Smooth muscle cell (in vitro differentiated cells): ENCODE measurements around the gene PFKFB4. TPM values are rescaled to one million over a fixed set of nuclear protein-coding genes. Genes with fewer than 3 reads are reported as not detected.

ENCODE experiments used
- DNase-seq: peaks from one replicate; lab custom pipeline; 2025; ENCODE audit not compliant: unreplicated experiment; lab: John Stamatoyannopoulos, UW
- H2AFZ ChIP-seq: fragments of 200-600 bp; sonication (generic); 2 replicates; pipeline ENCODE4 v1.6.0; 2016; ENCODE audit warnings: antibody characterized with exemption, low read depth, mild to moderate bottlenecking
- H3F3A ChIP-seq: fragments of 200-600 bp; sonication (generic); 2 replicates; pipeline ENCODE4 v1.6.0; 2017; ENCODE audit warnings: antibody characterized with exemption, low read depth
- H3K27ac ChIP-seq: fragments of 200-600 bp; sonication (generic); 2 replicates; pipeline ENCODE4 v1.5.1; 2016; ENCODE audit warnings: low read depth, mild to moderate bottlenecking
- H3K27me3 ChIP-seq: fragments of 200-600 bp; sonication (generic); 2 replicates; pipeline ENCODE4 v1.6.1; 2016; ENCODE audit warnings: low read depth, mild to moderate bottlenecking
- H3K36me3 ChIP-seq: fragments of 200-600 bp; sonication (generic); 2 replicates; pipeline ENCODE4 v1.5.1; 2016; ENCODE audit warnings: low read depth
- H3K4me1 ChIP-seq: fragments of 200-600 bp; sonication (generic); 2 replicates; pipeline ENCODE4 v1.5.1; 2016; ENCODE audit warnings: low read depth
- H3K4me2 ChIP-seq: fragments of 200-600 bp; sonication (generic); 2 replicates; pipeline ENCODE4 v1.6.0; 2016; ENCODE audit warnings: mild to moderate bottlenecking
- H3K4me3 ChIP-seq: fragments of 200-600 bp; sonication (generic); 2 replicates; pipeline ENCODE4 v1.5.1; 2016; ENCODE audit warnings: mild to moderate bottlenecking
- H3K79me2 ChIP-seq: fragments of 200-600 bp; sonication (generic); 2 replicates; pipeline ENCODE4 v1.6.0; 2016; ENCODE audit warnings: low read depth, mild to moderate bottlenecking
- H3K9ac ChIP-seq: fragments of 200-600 bp; sonication (generic); 2 replicates; pipeline ENCODE4 v1.6.0; 2016; ENCODE audit warnings: low read depth
- H3K9me3 ChIP-seq: fragments of 200-600 bp; sonication (generic); replicated peaks from 2 replicates; pipeline ENCODE4 v1.5.1; 2016; ENCODE audit warnings: low read depth
- H4K20me1 ChIP-seq: fragments of 200-600 bp; sonication (generic); 2 replicates; pipeline ENCODE4 v1.6.0; 2016; ENCODE audit warnings: low read depth
- WGBS: methylation state at CpG from one replicate; pipeline ENCODE4 v1.1.7; 2016; ENCODE audit warnings: low lambda C conversion rate; 5-methylcytosine and 5-hydroxymethylcytosine counted together
- polyA plus RNA-seq: library from polyadenylated mRNA; unstranded; fragments of >200 nt; fragmentation: Nextera tagmentation; extraction: Ambion mirVana; gene quantifications from 2 replicates; pipeline ENCODE4 v1.2.1, GENCODE V29; 2016
- total RNA-seq: library from RNA; depleted of rRNA; stranded (reverse); fragments of >200 nt; gene quantifications from 2 replicates; pipeline ENCODE4 v1.2.3, GENCODE V29; 2014
- TF ChIP-seq, protein P1 (sequence below): fragments of 200-600 bp; sonication (generic); IDR thresholded peaks from 2 replicates; pipeline ENCODE4 v1.5.1; 2017; ENCODE audit warnings: borderline replicate concordance, mild to moderate bottlenecking, antibody characterized with exemption; ENCODE audit not compliant: insufficient read depth, poor library complexity, severe bottlenecking

PFKFB4 gene
- total and polyA plus RNA-seq, 2 experiments from 2014 or later = 37.4 to 48.8 TPM

DNA sequence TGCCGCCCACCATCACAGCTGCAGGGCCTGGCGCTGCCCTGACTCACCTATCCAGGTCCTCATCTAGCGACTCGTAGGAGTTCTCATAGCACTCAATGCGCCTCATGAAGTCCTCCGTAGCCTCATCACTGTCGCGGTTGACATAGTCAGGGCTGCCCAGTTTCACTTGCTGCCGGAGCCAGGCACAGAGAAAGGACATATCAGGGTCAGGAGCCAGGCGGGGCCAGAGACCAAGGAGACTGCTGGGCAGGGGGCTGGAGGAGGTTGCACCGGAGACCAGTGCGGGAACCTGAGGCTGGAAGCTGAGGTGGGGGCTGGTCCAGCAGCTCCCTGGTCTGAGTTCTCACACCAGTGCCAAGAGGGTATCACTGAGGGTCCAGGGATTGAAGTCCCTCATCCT is 18.2 kb downstream of the PFKFB4 start:
- WGBS = 98% methylated on average over 12 of the region's 12 CpGs
- H3K27me3 ChIP-seq = no peaks in the 10 kb centered on the region
- TF ChIP-seq, protein P1, sequence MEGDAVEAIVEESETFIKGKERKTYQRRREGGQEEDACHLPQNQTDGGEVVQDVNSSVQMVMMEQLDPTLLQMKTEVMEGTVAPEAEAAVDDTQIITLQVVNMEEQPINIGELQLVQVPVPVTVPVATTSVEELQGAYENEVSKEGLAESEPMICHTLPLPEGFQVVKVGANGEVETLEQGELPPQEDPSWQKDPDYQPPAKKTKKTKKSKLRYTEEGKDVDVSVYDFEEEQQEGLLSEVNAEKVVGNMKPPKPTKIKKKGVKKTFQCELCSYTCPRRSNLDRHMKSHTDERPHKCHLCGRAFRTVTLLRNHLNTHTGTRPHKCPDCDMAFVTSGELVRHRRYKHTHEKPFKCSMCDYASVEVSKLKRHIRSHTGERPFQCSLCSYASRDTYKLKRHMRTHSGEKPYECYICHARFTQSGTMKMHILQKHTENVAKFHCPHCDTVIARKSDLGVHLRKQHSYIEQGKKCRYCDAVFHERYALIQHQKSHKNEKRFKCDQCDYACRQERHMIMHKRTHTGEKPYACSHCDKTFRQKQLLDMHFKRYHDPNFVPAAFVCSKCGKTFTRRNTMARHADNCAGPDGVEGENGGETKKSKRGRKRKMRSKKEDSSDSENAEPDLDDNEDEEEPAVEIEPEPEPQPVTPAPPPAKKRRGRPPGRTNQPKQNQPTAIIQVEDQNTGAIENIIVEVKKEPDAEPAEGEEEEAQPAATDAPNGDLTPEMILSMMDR = no peak
- no peak overlapping the region for H2AFZ ChIP-seq
- no peak overlapping the region for H3K9ac ChIP-seq
- H3K79me2 ChIP-seq = no peaks in the 10 kb centered on the region
- H3K36me3 ChIP-seq = peaks cover 7% of the 10 kb centered on the region
- H3K27ac ChIP-seq = no peak overlapping the region
- peaks cover 92% of the 10 kb centered on the region for H4K20me1 ChIP-seq
- no peak for DNase-seq
- no peak overlapping the region for H3K4me3 ChIP-seq
- H3F3A ChIP-seq = no peaks in the 10 kb centered on the region
- H3K4me1 ChIP-seq = no peaks in the 10 kb centered on the region
- H3K9me3 ChIP-seq = no peaks in the 10 kb centered on the region
- H3K4me2 ChIP-seq = no peak overlapping the region

- Histone ChIP-seq H3K79me2 (no peaks in the 10 kb centered on the region), H3F3A (no peaks in the 10 kb centered on the region), H3K9ac (no peak overlapping the region), H3K4me3 (no peak overlapping the region), H3K4me2 (no peak overlapping the region), H3K4me1 (no peaks in the 10 kb centered on the region), H3K27ac (no peak overlapping the region), H3K27me3 (no peaks in the 10 kb centered on the region), H2AFZ (no peak overlapping the region), H3K36me3 (peaks cover 19% of the 10 kb centered on the region), H4K20me1 (peaks cover 89% of the 10 kb centered on the region), H3K9me3 (no peaks in the 10 kb centered on the region)
- TF ChIP-seq, protein P1 = no peak
- no peak for DNase-seq
- 98% methylated on average over 5 of the region's 5 CpGs for WGBS
Measured at GRCh38 chr3:48536785-48537184, 19.8 kb downstream of the PFKFB4 start.

GRCh38 chr3:48536116-48536515 is 20.5 kb downstream of the PFKFB4 start:
- Histone ChIP-seq H3K9me3 (no peaks in the 10 kb centered on the region), H3K9ac (no peak overlapping the region), H3K4me1 (no peaks in the 10 kb centered on the region), H3K27me3 (no peaks in the 10 kb centered on the region), H3K79me2 (no peaks in the 10 kb centered on the region), H3K4me3 (no peak overlapping the region), H3K4me2 (no peak overlapping the region), H3K36me3 (peaks cover 19% of the 10 kb centered on the region), H3K27ac (no peak overlapping the region), H4K20me1 (peaks cover 82% of the 10 kb centered on the region), H3F3A (no peaks in the 10 kb centered on the region), H2AFZ (no peak overlapping the region)
- no peak for DNase-seq
- TF ChIP-seq, protein P1 = no peak
- WGBS = 97% methylated on average over 19 of the region's 19 CpGs

DNA sequence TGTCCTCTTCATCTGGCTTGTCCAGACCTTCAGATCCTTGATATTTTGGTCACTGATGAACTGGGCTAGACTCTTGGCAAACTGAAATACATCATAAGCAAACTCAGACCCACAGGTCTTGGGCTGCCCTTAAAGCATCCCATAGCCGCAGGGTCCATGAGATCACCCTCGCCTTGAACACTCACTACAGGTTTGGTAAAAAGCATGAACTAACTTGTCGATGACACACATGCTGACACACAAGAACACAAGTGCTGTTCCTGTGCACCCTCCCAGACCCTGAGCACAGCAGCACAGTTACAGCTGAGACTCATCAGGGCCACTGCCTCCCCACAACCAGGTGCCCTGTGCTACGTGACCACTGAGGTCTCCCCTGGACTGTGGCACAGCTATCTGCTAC is 21.0 kb downstream of the PFKFB4 start:
- Histone ChIP-seq H3K27me3 (no peaks in the 10 kb centered on the region), H3K9ac (no peak overlapping the region), H4K20me1 (peaks cover 77% of the 10 kb centered on the region), H3F3A (no peaks in the 10 kb centered on the region), H3K79me2 (no peaks in the 10 kb centered on the region), H3K4me3 (no peak overlapping the region), H3K4me1 (no peaks in the 10 kb centered on the region), H3K36me3 (peaks cover 19% of the 10 kb centered on the region), H2AFZ (no peak overlapping the region), H3K4me2 (no peak overlapping the region), H3K27ac (no peak overlapping the region), H3K9me3 (no peaks in the 10 kb centered on the region)
- no peak for DNase-seq
- WGBS = 100% methylated on average over 4 of the region's 4 CpGs
- TF ChIP-seq, protein P1 = no peak
